ENCODE data around the gene VPREB3. TPM values are rescaled to one million over a fixed set of nuclear protein-coding genes. Genes with fewer than 3 reads are reported as not detected.

Gene VPREB3
- polyA plus RNA-seq, 4 donors, result 0.69 to 1.3 (median 0.78) TPM

DNA sequence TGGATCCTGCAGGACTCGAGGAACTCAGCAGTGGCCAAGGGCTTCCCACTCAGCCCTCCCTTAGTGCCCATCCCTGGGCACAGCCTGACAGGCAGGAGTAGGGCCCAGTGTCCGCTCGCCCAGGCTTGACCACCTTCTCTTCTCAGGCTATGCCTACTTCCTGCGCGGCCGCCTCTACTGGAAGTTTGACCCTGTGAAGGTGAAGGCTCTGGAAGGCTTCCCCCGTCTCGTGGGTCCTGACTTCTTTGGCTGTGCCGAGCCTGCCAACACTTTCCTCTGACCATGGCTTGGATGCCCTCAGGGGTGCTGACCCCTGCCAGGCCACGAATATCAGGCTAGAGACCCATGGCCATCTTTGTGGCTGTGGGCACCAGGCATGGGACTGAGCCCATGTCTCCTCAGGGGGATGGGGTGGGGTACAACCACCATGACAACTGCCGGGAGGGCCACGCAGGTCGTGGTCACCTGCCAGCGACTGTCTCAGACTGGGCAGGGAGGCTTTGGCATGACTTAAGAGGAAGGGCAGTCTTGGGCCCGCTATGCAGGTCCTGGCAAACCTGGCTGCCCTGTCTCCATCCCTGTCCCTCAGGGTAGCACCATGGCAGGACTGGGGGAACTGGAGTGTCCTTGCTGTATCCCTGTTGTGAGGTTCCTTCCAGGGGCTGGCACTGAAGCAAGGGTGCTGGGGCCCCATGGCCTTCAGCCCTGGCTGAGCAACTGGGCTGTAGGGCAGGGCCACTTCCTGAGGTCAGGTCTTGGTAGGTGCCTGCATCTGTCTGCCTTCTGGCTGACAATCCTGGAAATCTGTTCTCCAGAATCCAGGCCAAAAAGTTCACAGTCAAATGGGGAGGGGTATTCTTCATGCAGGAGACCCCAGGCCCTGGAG, 29.3 kb upstream of the VPREB3 start:
- DNase-seq (ENCODE audit: low read depth in 4 of 4, low spot score in 3 of 4), result no peak

DNA sequence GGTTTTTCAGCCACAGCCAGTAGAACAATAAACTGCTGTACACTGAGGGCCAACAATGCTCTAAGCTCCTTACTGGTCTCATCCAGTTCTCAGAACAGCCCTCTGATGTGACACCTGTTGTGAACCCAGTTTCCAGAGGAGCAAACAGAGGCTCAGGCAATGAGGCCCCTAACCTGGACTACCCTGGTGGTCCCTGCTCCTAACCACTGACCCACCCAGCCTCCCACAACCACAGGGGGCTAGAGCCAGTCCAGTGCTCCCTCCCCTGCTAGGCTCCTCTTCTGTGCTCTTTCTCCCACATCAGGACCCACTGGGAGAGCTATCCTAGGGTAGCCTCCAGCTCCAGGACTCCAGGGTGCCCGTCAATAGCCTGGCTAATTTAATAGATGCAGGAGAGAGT, 28.5 kb upstream of the VPREB3 start:
- DNase-seq (ENCODE audit: low read depth in 4 of 4, low spot score in 3 of 4), result no peak

GRCh38 chr22:23782252-23782651, 28.0 kb upstream of the VPREB3 start:
- no peak for DNase-seq (ENCODE audit: low read depth in 4 of 4, low spot score in 3 of 4)

DNA sequence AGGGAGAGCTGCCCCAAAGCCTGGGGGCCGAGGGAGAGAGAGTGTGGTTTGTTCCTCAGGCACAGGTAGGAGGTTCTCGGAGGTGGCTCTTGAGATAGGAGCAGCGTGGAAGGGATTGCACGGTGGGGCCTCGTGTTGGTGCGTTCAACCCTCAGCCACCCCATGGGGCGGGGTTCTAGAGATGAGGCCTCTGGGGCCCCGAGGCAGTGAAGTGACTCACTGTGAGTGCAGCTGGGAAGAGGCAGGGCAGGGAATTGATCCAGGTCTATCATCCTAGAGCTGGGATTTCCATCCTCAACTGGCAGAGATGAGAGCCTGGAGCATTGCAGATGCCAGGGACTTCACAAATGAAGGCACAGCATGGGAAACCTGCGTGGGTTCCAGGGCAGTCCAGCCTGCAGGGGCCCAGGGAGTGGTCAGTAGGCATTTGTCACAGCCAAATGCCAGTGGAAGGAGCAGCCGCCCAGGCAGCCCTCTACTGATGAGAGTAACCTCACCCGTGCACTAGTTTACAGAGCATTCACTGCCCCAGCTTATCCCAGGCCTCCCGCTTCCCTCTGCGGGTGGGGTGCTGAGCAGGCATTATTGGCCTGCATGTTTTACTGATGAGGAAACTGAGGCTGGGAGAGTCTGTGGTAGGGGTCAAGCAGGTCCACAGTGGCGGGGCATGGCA, 27.4 kb upstream of the VPREB3 start:
- DNase-seq (ENCODE audit: low read depth in 4 of 4, low spot score in 3 of 4), result no peak

GRCh38 chr22:23781065-23781464, 26.8 kb upstream of the VPREB3 start:
- DNase-seq (ENCODE audit: low read depth in 4 of 4, low spot score in 3 of 4), result no peak

DNA sequence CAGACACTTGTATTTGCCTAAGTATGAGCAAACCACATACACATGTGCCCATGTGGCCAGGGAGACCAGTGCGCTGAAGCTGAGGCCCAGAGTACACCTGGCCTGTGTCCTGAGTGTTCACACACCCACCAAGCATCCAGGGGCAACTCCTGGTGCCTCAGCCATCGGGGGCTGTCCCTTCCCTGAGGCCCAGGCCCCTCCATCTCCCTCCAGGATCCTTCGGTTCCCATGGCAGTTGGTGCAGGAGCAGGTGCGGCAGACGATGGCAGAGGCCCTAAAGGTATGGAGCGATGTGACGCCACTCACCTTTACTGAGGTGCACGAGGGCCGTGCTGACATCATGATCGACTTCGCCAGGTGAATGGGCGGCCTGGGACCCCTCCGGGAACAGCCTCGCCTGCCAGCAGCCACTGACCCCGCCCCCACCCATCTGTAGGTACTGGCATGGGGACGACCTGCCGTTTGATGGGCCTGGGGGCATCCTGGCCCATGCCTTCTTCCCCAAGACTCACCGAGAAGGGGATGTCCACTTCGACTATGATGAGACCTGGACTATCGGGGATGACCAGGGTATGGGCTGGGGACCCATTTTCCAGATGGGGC, 26.0 kb upstream of the VPREB3 start:
- DNase-seq (ENCODE audit: low read depth in 4 of 4, low spot score in 3 of 4), result no peak

- DNase-seq (ENCODE audit: low read depth in 4 of 4, low spot score in 3 of 4), result no peak
Observed at GRCh38 chr22:23779731-23780130, 25.5 kb upstream of the VPREB3 start.

- no peak for DNase-seq (ENCODE audit: low read depth in 4 of 4, low spot score in 3 of 4)
Observed at GRCh38 chr22:23779083-23779482, 24.9 kb upstream of the VPREB3 start.

- no peak for DNase-seq (ENCODE audit: low read depth in 4 of 4, low spot score in 3 of 4)
Observed at GRCh38 chr22:23778577-23778900, 24.3 kb upstream of the VPREB3 start.

- DNase-seq (ENCODE audit: low read depth in 4 of 4, low spot score in 3 of 4), result no peak
Observed at GRCh38 chr22:23777776-23778576, 23.8 kb upstream of the VPREB3 start.

DNA sequence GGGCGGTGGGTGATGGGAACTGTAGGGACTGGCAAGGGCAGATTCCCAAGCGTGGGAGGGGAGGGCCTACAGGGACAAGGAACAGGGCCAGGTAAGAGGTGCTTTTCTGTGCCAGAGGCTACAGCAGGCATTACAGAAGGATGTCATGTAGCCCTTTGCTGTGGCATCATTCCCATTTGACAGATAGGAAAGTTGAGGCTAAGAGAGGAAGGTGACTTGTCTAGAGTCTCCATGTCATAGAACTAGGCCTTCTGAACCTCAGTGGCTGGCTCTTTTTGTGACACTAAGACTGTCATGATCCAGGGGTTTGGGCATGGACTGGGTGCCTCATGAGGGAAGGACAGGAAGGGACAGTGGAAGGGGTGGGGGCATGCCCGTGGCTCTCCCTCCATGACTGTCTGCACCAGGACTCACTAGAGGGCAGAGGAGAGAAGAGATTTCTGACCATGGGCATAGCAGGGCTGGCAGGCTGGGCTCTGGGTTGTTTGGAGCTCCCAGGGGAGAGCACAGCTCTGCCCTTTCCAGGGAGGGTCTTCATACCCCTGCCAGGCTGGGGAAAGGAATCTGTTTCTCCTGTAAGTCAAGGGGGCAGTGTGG, 21.7 kb upstream of the VPREB3 start:
- no peak for DNase-seq (ENCODE audit: low read depth in 4 of 4, low spot score in 3 of 4)

GRCh38 chr22:23774922-23775436, 20.8 kb upstream of the VPREB3 start:
- no peak for DNase-seq (ENCODE audit: low read depth in 4 of 4, low spot score in 3 of 4)

- no peak for DNase-seq (ENCODE audit: low read depth in 4 of 4, low spot score in 3 of 4)
Observed at GRCh38 chr22:23774114-23774921, 20.1 kb upstream of the VPREB3 start.

DNA sequence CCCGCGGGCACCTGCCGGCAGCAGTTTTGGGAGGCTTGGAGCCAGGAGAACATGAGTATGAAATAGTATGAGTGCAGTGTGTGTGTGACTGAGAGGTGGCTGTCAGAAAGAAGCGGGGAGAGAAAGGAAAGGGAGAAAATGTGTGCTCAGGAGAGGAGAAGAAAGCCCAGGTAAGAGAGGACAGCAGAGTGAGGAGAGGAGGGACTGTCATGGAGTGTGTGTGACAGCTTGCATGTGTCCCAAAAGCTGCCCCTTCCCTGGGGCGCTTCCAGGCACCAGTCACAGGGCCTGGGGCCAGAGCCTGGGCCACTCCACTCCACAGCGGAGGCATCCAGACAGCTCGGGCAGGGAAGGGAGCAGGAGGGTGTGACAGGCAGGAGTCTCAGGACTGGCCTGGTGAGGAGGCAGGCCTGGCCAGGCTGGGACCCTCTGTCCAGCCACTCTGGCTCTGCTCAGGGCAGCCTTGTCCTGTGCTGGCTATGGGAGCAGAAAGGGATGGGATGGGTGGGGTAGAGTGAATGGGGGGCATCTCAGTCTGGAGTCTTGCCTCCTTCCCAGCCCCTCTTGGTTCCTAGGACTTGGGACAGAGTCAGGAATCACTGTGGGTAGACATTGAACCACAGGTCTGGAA, 19.4 kb upstream of the VPREB3 start:
- DNase-seq (ENCODE audit: low read depth in 4 of 4, low spot score in 3 of 4), result no peak

GRCh38 chr22:23772649-23773473, 18.6 kb upstream of the VPREB3 start, which contains the start of gene MMP11:
TSS of gene MMP11 (plus strand) at chr22:23772849. CDS start at chr22:23772871, 22 bp downstream.
- no peak for DNase-seq (ENCODE audit: low read depth in 4 of 4, low spot score in 3 of 4)

DNA sequence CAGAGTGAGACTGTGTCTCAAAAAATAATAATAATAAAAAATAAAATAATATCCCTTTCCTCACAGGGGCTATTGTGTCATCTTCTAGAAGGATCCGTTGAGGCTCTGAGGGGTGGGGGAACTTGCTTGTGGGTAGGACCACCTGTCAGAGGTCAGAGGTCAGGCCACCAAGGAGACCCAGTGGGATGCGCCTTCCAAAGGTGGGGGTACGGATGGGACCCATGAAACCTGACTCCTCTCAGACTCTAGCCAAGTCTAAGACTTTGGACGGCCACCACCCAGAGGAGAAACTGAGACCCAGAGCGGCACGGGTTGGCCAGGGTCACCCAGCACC, 18.1 kb upstream of the VPREB3 start:
- DNase-seq (ENCODE audit: low read depth in 4 of 4, low spot score in 3 of 4), result no peak

- no peak for DNase-seq (ENCODE audit: low read depth in 4 of 4, low spot score in 3 of 4)
Observed at GRCh38 chr22:23769321-23769965, 15.2 kb upstream of the VPREB3 start.

All from right renal pelvis (tissue), 4 donors.